ENCODE results near the gene GABRR1. TPM values are rescaled to one million over a fixed set of nuclear protein-coding genes. Genes with fewer than 3 reads are reported as not detected.

Gene GABRR1
- total RNA-seq, 1 experiment from 2014 or later: 0.33 TPM

DNA sequence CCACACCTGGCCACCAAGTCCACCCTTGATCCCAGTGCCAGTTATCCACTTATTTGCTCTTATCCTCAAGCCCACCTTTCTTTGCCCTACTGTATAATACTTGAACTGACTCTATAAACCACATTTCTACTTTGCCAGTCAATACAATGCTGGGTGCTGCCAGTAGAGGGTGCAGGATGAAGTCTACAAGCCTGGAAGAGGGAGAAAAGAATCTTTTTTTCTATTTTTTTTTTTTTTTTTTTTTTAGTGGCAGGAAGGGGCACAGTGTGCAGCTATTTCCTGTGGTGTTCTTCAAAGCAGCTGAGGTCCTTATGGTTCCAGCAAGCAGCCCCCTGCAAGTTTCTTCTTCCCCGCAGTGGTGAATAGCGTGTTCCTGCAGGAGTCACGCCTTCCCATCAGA lies 22.2 kb upstream of the GABRR1 start:
- H3K27me3 ChIP-seq (ENCODE audit: insufficient read depth, low read length): no peaks in the 10 kb centered on the region
- H2BK120ac ChIP-seq (ENCODE audit: low read depth, low read length, poor library complexity, severe bottlenecking): no peak overlapping the region
- no peaks in the 10 kb centered on the region for H3K79me2 ChIP-seq (ENCODE audit: insufficient read depth, low read length)
- H3K27ac ChIP-seq (ENCODE audit: insufficient read length, low read depth, low read length): no peak overlapping the region
- WGBS (ENCODE audit: extremely low coverage, insufficient read length, low lambda C conversion rate): no CpG with 5 or more reads among the region's 3 CpGs
- H3K18ac ChIP-seq (ENCODE audit: insufficient read length, low read depth, low read length): no peak overlapping the region
- H3K56ac ChIP-seq (ENCODE audit: insufficient read length, low read depth, low read length): no peak overlapping the region
- peaks cover 28 to 30% of the 10 kb centered on the region in 2 experiments for H3K4me1 Mint-ChIP-seq
- H3K79me1 ChIP-seq (ENCODE audit: insufficient read depth, low read depth, low read length, poor library complexity, severe bottlenecking): no peaks in the 10 kb centered on the region
- H3K23me2 ChIP-seq (ENCODE audit: insufficient read length, low read depth, low read length, poor library complexity, severe bottlenecking): no peaks in the 10 kb centered on the region
- H2AK5ac ChIP-seq (ENCODE audit: insufficient read length, low read length): no peak overlapping the region
- H4K91ac ChIP-seq (ENCODE audit: insufficient read length, low read depth, low read length): no peak overlapping the region
- H3K27ac Mint-ChIP-seq: peak overlapping the region in 1 of 3 experiments; percentile 17; a peak in 1 of 7 replicates
- H3K4me1 ChIP-seq (ENCODE audit: insufficient read depth, low read length): peaks cover 6% of the 10 kb centered on the region; the same call in 1 of the 2 replicates
- DNase-seq: peak; percentile 38
- H2BK20ac ChIP-seq (ENCODE audit: low read depth, low read length, poor library complexity, severe bottlenecking): no peak overlapping the region
- no peak overlapping the region for H3K4me2 ChIP-seq (ENCODE audit: insufficient read depth, insufficient read length, low read length)
- no peak overlapping the region for H3K9ac ChIP-seq (ENCODE audit: extremely low read depth, insufficient read length, low read length)
- no peaks in the 10 kb centered on the region for H4K20me1 ChIP-seq (ENCODE audit: control insufficient read depth, insufficient read depth, insufficient read length)
- no peak overlapping the region for H4K8ac ChIP-seq (replicated peaks; ENCODE audit: insufficient read length, low read depth, low read length)
- no peak overlapping the region for H3T11ph ChIP-seq (ENCODE audit: low read length)
- H3K14ac ChIP-seq (ENCODE audit: insufficient read depth, low read length): no peak overlapping the region
- H2BK12ac ChIP-seq (ENCODE audit: insufficient read length, low read depth, low read length): no peak overlapping the region
- no peak overlapping the region for H4K5ac ChIP-seq (ENCODE audit: insufficient read length, low read depth, low read length)
- H2BK15ac ChIP-seq (ENCODE audit: low read depth, low read length): no peak overlapping the region
- TF ChIP-seq, protein P1, sequence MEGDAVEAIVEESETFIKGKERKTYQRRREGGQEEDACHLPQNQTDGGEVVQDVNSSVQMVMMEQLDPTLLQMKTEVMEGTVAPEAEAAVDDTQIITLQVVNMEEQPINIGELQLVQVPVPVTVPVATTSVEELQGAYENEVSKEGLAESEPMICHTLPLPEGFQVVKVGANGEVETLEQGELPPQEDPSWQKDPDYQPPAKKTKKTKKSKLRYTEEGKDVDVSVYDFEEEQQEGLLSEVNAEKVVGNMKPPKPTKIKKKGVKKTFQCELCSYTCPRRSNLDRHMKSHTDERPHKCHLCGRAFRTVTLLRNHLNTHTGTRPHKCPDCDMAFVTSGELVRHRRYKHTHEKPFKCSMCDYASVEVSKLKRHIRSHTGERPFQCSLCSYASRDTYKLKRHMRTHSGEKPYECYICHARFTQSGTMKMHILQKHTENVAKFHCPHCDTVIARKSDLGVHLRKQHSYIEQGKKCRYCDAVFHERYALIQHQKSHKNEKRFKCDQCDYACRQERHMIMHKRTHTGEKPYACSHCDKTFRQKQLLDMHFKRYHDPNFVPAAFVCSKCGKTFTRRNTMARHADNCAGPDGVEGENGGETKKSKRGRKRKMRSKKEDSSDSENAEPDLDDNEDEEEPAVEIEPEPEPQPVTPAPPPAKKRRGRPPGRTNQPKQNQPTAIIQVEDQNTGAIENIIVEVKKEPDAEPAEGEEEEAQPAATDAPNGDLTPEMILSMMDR (conservative IDR thresholded peaks at IDR 0.05): peak; percentile 66
- H3K4ac ChIP-seq (ENCODE audit: low read depth, low read length): no peak overlapping the region
- H3K9me3 Mint-ChIP-seq: peaks cover 13% of the 10 kb centered on the region in 2 experiments
- H3K9me3 ChIP-seq (ENCODE audit: control insufficient read depth, low read depth, low read length): no peaks in the 10 kb centered on the region
- no peak overlapping the region for H2BK5ac ChIP-seq (ENCODE audit: insufficient read length, low read length)
- no peak overlapping the region for H3K4me3 Mint-ChIP-seq
- peaks cover 0 to 6% (median 0%) of the 10 kb centered on the region in 3 experiments; a peak in 4 of 7 replicates for H3K36me3 Mint-ChIP-seq (ENCODE audit: insufficient read depth in 1 of 3, low read depth in 3 of 3)
- H3K23ac ChIP-seq (ENCODE audit: insufficient read length, low read depth, low read length): no peak overlapping the region
- no peak overlapping the region for H2AFZ ChIP-seq (ENCODE audit: low read length)
- H3K27me3 Mint-ChIP-seq (ENCODE audit: low read depth): peaks cover 5% of the 10 kb centered on the region; the same call in 1 of the 2 replicates
